H1 (cell line): Measurements from ENCODE around the gene MYLK. TPM values are rescaled to one million over a fixed set of nuclear protein-coding genes. Genes with fewer than 3 reads are reported as not detected.

Source experiments
- CTCF ChIA-PET: fragments of 300-600 bp; sonication (Branson Sonifier 250); formaldehyde crosslinking; loops from one replicate; lab custom pipeline; 2021; ENCODE audit not compliant: partially characterized antibody; lab: Charles Lee
- POLR2A ChIA-PET: fragments of 300-600 bp; sonication (Branson Sonifier 250); formaldehyde crosslinking; loops from one replicate; lab custom pipeline; 2021; ENCODE audit warnings: inconsistent platforms; ENCODE audit not compliant: partially characterized antibody; lab: Charles Lee
- DNase-seq, 2 experiments: peaks; one replicate each; pipeline versions ENCODE4 v3.0.0 to v3.0.0-alpha.2; 2010 to 2022; ENCODE audit warnings: low spot score in 2 of 2, low read depth in 1 of 2, mixed read lengths in 1 of 2
- FAIRE-seq: peaks from 2 replicates; lab custom pipeline; 2011; peaks lifted over from hg19 to GRCh38; lab: Jason Lieb, UNC
- H2AFZ ChIP-seq: 2 replicates; pipeline ENCODE4 v1.8.1; 2012; ENCODE audit warnings: low read length, inconsistent platforms
- H2AK5ac ChIP-seq: 2 replicates; pipeline ENCODE4 v1.6.1; 2013; ENCODE audit warnings: low read depth, low read length
- H2BK120ac ChIP-seq: replicated peaks from 2 replicates; pipeline ENCODE3; 2013; ENCODE audit warnings: low read depth, low read length, inconsistent platforms
- H2BK12ac ChIP-seq: 2 replicates; pipeline ENCODE4 v1.6.1; 2013; ENCODE audit warnings: low read depth, low read length
- H2BK15ac ChIP-seq: 2 replicates; pipeline ENCODE4 v1.6.1; 2013; ENCODE audit warnings: low read length
- H2BK20ac ChIP-seq: 2 replicates; pipeline ENCODE4 v1.6.1; 2013; ENCODE audit warnings: low read length
- H2BK5ac ChIP-seq: 2 replicates; pipeline ENCODE4 v1.6.1; 2013; ENCODE audit warnings: low read depth, low read length
- H3K14ac ChIP-seq: 2 replicates; pipeline ENCODE4 v1.6.1; 2013; ENCODE audit warnings: inconsistent platforms; ENCODE audit not compliant: insufficient read length
- H3K18ac ChIP-seq: 2 replicates; pipeline ENCODE4 v1.6.1; 2013; ENCODE audit warnings: low read length; ENCODE audit errors: extremely low read depth
- H3K23ac ChIP-seq: 2 replicates; pipeline ENCODE4 v1.6.1; 2013; ENCODE audit warnings: inconsistent platforms; ENCODE audit not compliant: insufficient read length
- H3K23me2 ChIP-seq: 2 replicates; pipeline ENCODE4 v1.6.1; 2013; ENCODE audit warnings: low read depth, low read length
- H3K27ac ChIP-seq: 2 replicates; pipeline ENCODE4 v1.6.1; 2011; ENCODE audit warnings: low read depth, low read length, inconsistent platforms
- H3K27me3 ChIP-seq, 4 experiments: replicated peaks in 1 of 4; 1 replicate in 1 of 4; 2 replicates in 3 of 4; pipeline versions ENCODE4 v1.6.1 to v1.8.1; 2011 to 2013; ENCODE audit warnings: low read length in 3 of 4, mild to moderate bottlenecking in 3 of 4, inconsistent platforms in 2 of 4, mixed read lengths in 2 of 4, moderate library complexity in 1 of 4; ENCODE audit not compliant: control insufficient read depth in 3 of 4, insufficient read depth in 3 of 4; ENCODE audit errors: extremely low read depth in 1 of 4
- H3K36me3 ChIP-seq, 4 experiments: 2 replicates each; pipeline versions ENCODE4 v1.6.1 to v1.8.1; 2011 to 2013; ENCODE audit warnings: mild to moderate bottlenecking in 4 of 4, low read length in 3 of 4, moderate library complexity in 2 of 4, control low read depth in 1 of 4, inconsistent platforms in 1 of 4; ENCODE audit not compliant: insufficient read depth in 4 of 4, control insufficient read depth in 2 of 4
- H3K4ac ChIP-seq: replicated peaks from 2 replicates; pipeline ENCODE3; 2013; ENCODE audit warnings: low read length, low read depth, mixed read lengths, inconsistent platforms; ENCODE audit not compliant: insufficient read length
- H3K4me1 ChIP-seq, 4 experiments: replicated peaks in 1 of 4; 1 replicate in 1 of 4; 2 replicates in 3 of 4; pipeline versions ENCODE4 v1.6.1 to v1.8.1; 2011 to 2013; ENCODE audit warnings: low read length in 3 of 4, inconsistent platforms in 2 of 4, mixed read lengths in 1 of 4; ENCODE audit not compliant: insufficient read depth in 4 of 4, control insufficient read depth in 3 of 4
- H3K4me2 ChIP-seq, 2 experiments: 2 replicates each; pipeline versions ENCODE4 v1.6.1 to v1.8.1; 2011 to 2013; ENCODE audit warnings: low read depth in 2 of 2, low read length in 2 of 2, control low read depth in 1 of 2, inconsistent platforms in 1 of 2, mild to moderate bottlenecking in 1 of 2; ENCODE audit not compliant: insufficient read depth in 1 of 2
- H3K4me3 ChIP-seq, 4 experiments: fragments of 200-600, 300-600 bp in 1 of 4; sonication (generic), shearing (Covaris generic), sonication (Bioruptor Twin) in 1 of 4; 2 replicates each; pipeline versions ENCODE4 v1.5.1 to v1.8.1; 2011 to 2016; ENCODE audit warnings: low read length in 4 of 4, low read depth in 3 of 4, control low read depth in 2 of 4, inconsistent platforms in 2 of 4, mild to moderate bottlenecking in 2 of 4, mixed read lengths in 1 of 4, moderate library complexity in 1 of 4; ENCODE audit not compliant: insufficient read depth in 2 of 4; ENCODE audit errors: extremely low read depth in 1 of 4
- H3K56ac ChIP-seq: replicated peaks from 2 replicates; pipeline ENCODE3; 2013; ENCODE audit warnings: low read depth, mild to moderate bottlenecking, mixed read lengths, low read length, inconsistent platforms; ENCODE audit not compliant: insufficient read length
- H3K79me1 ChIP-seq: 2 replicates; pipeline ENCODE4 v1.6.1; 2013; ENCODE audit warnings: low read depth, low read length, control low read depth
- H3K79me2 ChIP-seq, 2 experiments: 2 replicates each; pipeline versions ENCODE4 v1.6.1 to v1.8.1; 2012 to 2013; ENCODE audit warnings: low read length in 2 of 2, mild to moderate bottlenecking in 2 of 2, inconsistent platforms in 1 of 2; ENCODE audit not compliant: insufficient read depth in 2 of 2, control insufficient read depth in 1 of 2
- H3K9ac ChIP-seq, 4 experiments: replicated peaks in 1 of 4; 1 replicate in 1 of 4; 2 replicates in 3 of 4; pipeline versions ENCODE4 v1.6.1 to v1.8.1; 2011 to 2013; ENCODE audit warnings: low read depth in 3 of 4, low read length in 3 of 4, control low read depth in 2 of 4, mild to moderate bottlenecking in 2 of 4, moderate library complexity in 2 of 4, inconsistent platforms in 1 of 4; ENCODE audit errors: extremely low read depth in 1 of 4
- H3K9me3 ChIP-seq, 2 experiments: 2 replicates each; pipeline versions ENCODE4 v1.6.1 to v1.8.1; 2012 to 2013; ENCODE audit warnings: mild to moderate bottlenecking in 2 of 2, moderate library complexity in 2 of 2, control low read depth in 1 of 2, inconsistent platforms in 1 of 2, low read depth in 1 of 2, low read length in 1 of 2, mixed read lengths in 1 of 2; ENCODE audit not compliant: insufficient read depth in 2 of 2
- H4K20me1 ChIP-seq, 2 experiments: replicated peaks in 1 of 2; 2 replicates each; pipeline versions ENCODE3 to v1.8.1; 2011 to 2013; ENCODE audit warnings: inconsistent platforms in 2 of 2, low read length in 2 of 2, mild to moderate bottlenecking in 1 of 2; ENCODE audit not compliant: insufficient read depth in 2 of 2, control insufficient read depth in 1 of 2
- H4K5ac ChIP-seq: 2 replicates; pipeline ENCODE4 v1.6.1; 2013; ENCODE audit warnings: low read length, low read depth, mixed read lengths, inconsistent platforms; ENCODE audit not compliant: insufficient read length
- H4K8ac ChIP-seq: 2 replicates; pipeline ENCODE4 v1.8.0; 2013; ENCODE audit warnings: mild to moderate bottlenecking, moderate library complexity, low read length, inconsistent platforms; ENCODE audit not compliant: insufficient read depth; ENCODE audit errors: extremely low read depth
- H4K91ac ChIP-seq: replicated peaks from 2 replicates; pipeline ENCODE3; 2013; ENCODE audit warnings: low read length, mixed read lengths, inconsistent platforms; ENCODE audit not compliant: insufficient read length
- ATF3 ChIP-seq: IDR thresholded peaks from 2 replicates; pipeline ENCODE4 v1.6.1; 2011; ENCODE audit warnings: low read depth, mild to moderate bottlenecking, low read length; ENCODE audit not compliant: insufficient read depth
- EGR1 ChIP-seq: IDR thresholded peaks from 2 replicates; pipeline ENCODE4 v1.6.1; 2011; ENCODE audit warnings: low read depth, low read length, borderline replicate concordance
- HDAC6 ChIP-seq: IDR thresholded peaks from one replicate; pipeline ENCODE4 v1.7.1; 2012; ENCODE audit warnings: low read depth, mild to moderate bottlenecking, inconsistent platforms, low read length, moderate library complexity
- POLR2AphosphoS5 ChIP-seq: IDR thresholded peaks from 2 replicates; pipeline ENCODE4 v1.6.1; 2011; ENCODE audit warnings: low read depth, low read length
- RXRA ChIP-seq: IDR thresholded peaks from 2 replicates; pipeline ENCODE4 v1.6.1; 2011; ENCODE audit warnings: low read depth, mild to moderate bottlenecking, low read length, moderate library complexity; ENCODE audit not compliant: insufficient read depth
- SAP30 ChIP-seq: fragments of 300-600 bp; sonication (generic); IDR thresholded peaks from 2 replicates; pipeline ENCODE4 v1.7.1; 2012; ENCODE audit warnings: low read length, moderate library complexity, mild to moderate bottlenecking, inconsistent platforms; ENCODE audit not compliant: insufficient read depth, insufficient replicate concordance
- TEAD4 ChIP-seq: IDR thresholded peaks from 2 replicates; pipeline ENCODE4 v1.6.1; 2012; ENCODE audit warnings: low read depth, low read length, inconsistent platforms, mixed read lengths
- WGBS, 2 experiments: shearing (Covaris generic) in 1 of 2; methylation state at CpG; one replicate each; pipeline versions ENCODE4 v1.1.6 to v1.1.7; 2013 to 2015; ENCODE audit warnings: low lambda C conversion rate in 2 of 2, mixed read lengths in 2 of 2, inconsistent platforms in 1 of 2, low coverage in 1 of 2, missing lambda C conversion rate in 1 of 2; ENCODE audit not compliant: insufficient replicate concordance in 2 of 2, insufficient coverage in 1 of 2, insufficient read length in 1 of 2; ENCODE audit errors: extremely low coverage in 1 of 2, missing lambda C conversion rate in 1 of 2; 5-methylcytosine and 5-hydroxymethylcytosine counted together
- polyA plus RNA-seq, 7 experiments: library from polyadenylated mRNA; depleted of rRNA in 3 of 7; stranded (reverse) in 5 of 7; unstranded in 2 of 7; fragments of >200 nt in 5 of 7; fragments of 200-250 nt in 2 of 7; gene quantifications; 1 replicate in 5 of 7; 2 replicates in 1 of 7; 4 replicates in 1 of 7; pipeline versions ENCODE4 v1.2.1 to v1.2.3, GENCODE V29; 2011 to 2013; ENCODE audit warnings: missing spikeins in 2 of 7, mixed read lengths in 2 of 7
- total RNA-seq: library from RNA; stranded (reverse); fragmentation: NEBNext Ultra II Directional; extraction: Animal tissue kit (Norgen Biotek cat#: 25700); gene quantifications from 2 replicates; pipeline ENCODE4 v1.2.1, GENCODE V29; 2021

Gene MYLK
- total and polyA plus RNA-seq, 2 of the 8 experiments (the other 6 are each of a cell fraction or from before 2014, with no cell fraction given), result 11.6 to 21.3 TPM

- Histone ChIP-seq H4K5ac (no peak overlapping the region), H3K23me2 (no peaks in the 10 kb centered on the region), H3K79me2 (no peaks in the 10 kb centered on the region), H2AFZ (no peak overlapping the region), H3K27me3 (no peaks in the 10 kb centered on the region), H2BK12ac (no peak overlapping the region), H3K56ac (no peak overlapping the region), H2BK15ac (no peak overlapping the region), H3K4me2 (no peak overlapping the region), H3K36me3 (peaks cover 0 to 3% (median 0%) of the 10 kb centered on the region in 4 experiments; a peak in 1 of 8 replicates), H3K27ac (no peak overlapping the region), H2BK20ac (no peak overlapping the region), H4K8ac (no peak overlapping the region), H2AK5ac (no peak overlapping the region), H3K23ac (no peak overlapping the region), H3K9ac (no peak overlapping the region), H3K79me1 (no peaks in the 10 kb centered on the region), H3K4me3 (no peak overlapping the region), H3K9me3 (no peaks in the 10 kb centered on the region; a peak in 1 of 4 replicates), H3K4ac (no peak overlapping the region), H3K4me1 (peaks cover 0 to 7% (median 2%) of the 10 kb centered on the region in 4 experiments; a peak in 2 of 7 replicates), H3K14ac (no peak overlapping the region), H4K91ac (no peak overlapping the region), H2BK5ac (no peak overlapping the region)
- CTCF ChIA-PET, result interaction anchor here (0.6 to 51.6 kb wide), 6 partner anchors 9 to 125 kb away, joined by 3 to 1463 read pairs (median 9); no protein-coding TSS in a partner anchor
- DNase-seq, result no peak
- 93% methylated on average over 4 of the region's 4 CpGs; no CpG with 5 or more reads in 1 of the 2 experiments for WGBS, 2 experiments
- no peak for TF ChIP-seq HDAC6
- no peak for TF ChIP-seq EGR1
- no peak for TF ChIP-seq TEAD4
- TF ChIP-seq ATF3, result no peak
- no peak for TF ChIP-seq POLR2AphosphoS5
- TF ChIP-seq RXRA, result no peak
- TF ChIP-seq SAP30, result no peak
- TF ChIP-seq, all 59 proteins: peak for 0
- Histone ChIP-seq H2BK120ac (no peak overlapping the region), H3K18ac (no peak overlapping the region), H4K20me1 (no peaks in the 10 kb centered on the region)
- POLR2A ChIA-PET, result interaction anchor here (0.9 to 1.6 kb wide), 3 partner anchors 9 to 32 kb away, joined by 3 to 4 read pairs (median 4); no protein-coding TSS in a partner anchor
- FAIRE-seq, result no peak
These were observed 199.9 kb downstream of the MYLK start for GRCh38 chr3:123684209-123684608.
